ENCODE measurements around the gene ZNF169. TPM values are rescaled to one million over a fixed set of nuclear protein-coding genes. Genes with fewer than 3 reads are reported as not detected.

ZNF169 gene
- 1.9 TPM for polyA plus RNA-seq (2013, experiment 1 of 2)
- polyA plus RNA-seq (2013, experiment 2 of 2): 1.8 TPM

DNA sequence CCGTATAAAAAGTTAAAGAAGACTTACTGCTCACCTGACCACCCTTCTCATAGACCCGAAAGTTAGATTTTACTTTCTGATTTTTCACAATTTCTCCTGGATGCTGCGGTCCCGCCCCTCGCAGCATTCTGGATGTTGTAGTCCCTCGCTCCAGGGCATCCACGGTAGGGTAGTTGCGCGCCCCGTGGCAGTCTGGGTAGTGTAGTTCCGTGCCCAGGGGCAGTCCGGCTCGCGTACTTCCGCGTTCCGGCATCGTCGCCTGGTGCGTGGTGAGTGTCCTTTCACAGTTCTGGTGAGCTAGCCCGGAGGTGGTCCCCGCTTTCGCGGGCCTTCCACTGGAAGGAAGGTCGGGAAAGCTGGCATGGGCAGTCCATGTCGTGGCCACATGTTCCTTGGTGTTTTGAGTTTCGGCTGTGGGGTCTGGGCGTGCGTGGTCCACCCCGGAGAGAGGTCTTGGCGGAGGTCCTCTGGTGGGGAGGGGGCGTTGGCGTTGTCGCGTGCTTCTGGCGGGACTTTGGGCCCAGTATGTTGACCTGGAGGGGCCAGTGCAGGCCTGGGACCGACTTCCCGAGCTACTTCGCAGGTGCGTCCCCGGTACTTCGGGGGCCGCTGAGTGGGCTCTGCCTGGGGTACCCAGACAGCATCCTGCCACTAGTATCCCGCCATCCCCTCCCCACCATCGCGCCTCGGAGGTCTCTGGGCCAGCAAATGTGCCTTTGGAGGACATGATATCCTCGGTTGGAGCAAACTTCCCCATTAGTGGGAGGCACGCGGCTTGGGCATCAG, at the start of gene ZNF169:
Gene ZNF169 (plus strand): TSS at position 222 of the 786 bp plus-strand sequence. CDS start 19,515 bp downstream, outside the sequence.
- no peak within 1 kb of the TSS for H4K5ac ChIP-seq (ENCODE audit: low read length)

DNA sequence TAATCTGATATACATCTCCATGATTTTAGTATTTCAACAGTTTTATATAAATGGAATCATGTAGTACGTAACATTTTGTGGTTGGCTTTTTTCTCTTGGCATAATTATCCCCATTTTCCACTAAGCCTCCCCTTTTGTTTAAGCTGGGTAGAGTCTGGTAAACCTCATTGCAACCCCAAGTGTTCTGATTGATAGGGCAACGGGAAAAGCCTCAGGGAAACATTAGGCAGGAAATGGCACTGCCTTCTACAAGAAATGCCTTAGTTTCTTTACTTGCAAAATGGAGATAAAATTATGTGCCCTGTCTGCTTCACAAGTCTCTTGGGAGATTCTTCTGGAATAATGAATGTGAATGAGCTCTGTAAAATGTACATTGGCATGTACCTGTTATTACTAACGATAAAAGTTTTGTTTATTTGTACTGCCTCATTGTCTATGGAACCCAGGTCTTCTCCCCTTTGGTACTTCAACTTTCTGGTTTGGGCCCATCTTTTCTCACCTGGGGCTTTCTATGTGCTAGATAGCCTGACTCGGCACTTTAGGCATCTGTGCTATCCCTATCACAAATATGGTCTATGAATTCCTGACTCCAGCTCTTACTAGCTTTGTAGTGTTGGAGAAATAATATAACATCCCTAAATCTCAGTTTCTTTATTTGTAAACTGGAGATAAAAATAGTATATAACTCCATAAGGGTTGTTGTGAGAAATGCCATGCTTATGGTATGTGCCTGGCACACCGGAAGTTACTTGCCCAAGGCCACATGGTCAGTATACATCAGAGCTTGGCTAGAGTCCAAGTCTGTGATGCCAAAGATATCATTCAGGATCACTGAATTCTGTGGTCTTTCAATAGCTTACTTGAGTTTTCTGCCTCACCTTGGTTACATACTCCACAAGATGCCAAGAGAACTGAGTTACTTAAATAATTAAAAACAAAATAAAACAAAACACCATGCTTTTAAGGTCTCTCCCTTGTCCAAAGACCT, 48.2 kb upstream of the ZNF169 start:
- Histone ChIP-seq H3K27ac (ENCODE audit: low read depth, low read length) (no peak overlapping the region), H3K27me3 (ENCODE audit: insufficient read depth, low read length, poor library complexity) (no peaks in the 10 kb centered on the region), H3K4me2 (ENCODE audit: low read length) (no peak overlapping the region), H3K4ac (ENCODE audit: low read depth, low read length) (no peak overlapping the region), H4K8ac (ENCODE audit: low read depth, low read length) (no peak overlapping the region), H3K18ac (ENCODE audit: low read length) (no peak overlapping the region), H3K36me3 (ENCODE audit: control insufficient read depth, insufficient read depth, low read length) (no peaks in the 10 kb centered on the region), H4K5ac (ENCODE audit: low read length) (no peak overlapping the region), H2BK15ac (replicated peaks; ENCODE audit: low read depth) (no peak overlapping the region), H2BK5ac (ENCODE audit: low read length) (no peak overlapping the region), H3K4me1 (ENCODE audit: control insufficient read depth, low read depth, low read length) (peaks cover 2% of the 10 kb centered on the region), H3K23ac (ENCODE audit: low read length) (no peak overlapping the region), H3K4me3 (ENCODE audit: low read length) (no peak overlapping the region), H3K79me1 (ENCODE audit: low read length) (no peaks in the 10 kb centered on the region), H2BK120ac (ENCODE audit: low read depth, low read length) (no peak overlapping the region), H2AK5ac (ENCODE audit: low read length) (no peak overlapping the region), H3K9ac (ENCODE audit: low read length) (no peak overlapping the region), H3K56ac (ENCODE audit: low read length) (no peak overlapping the region), H3K79me2 (ENCODE audit: control insufficient read depth, insufficient read depth, low read length) (no peaks in the 10 kb centered on the region)
- no peak for DNase-seq
- no CpG with 5 or more reads among the region's 5 CpGs for WGBS (ENCODE audit: extremely low coverage, insufficient coverage, low lambda C conversion rate)

More for the DNA sequence above, at the start of gene ZNF169:
- no CpG with 5 or more reads among the region's 50 CpGs for WGBS (ENCODE audit: extremely low coverage, insufficient coverage, low lambda C conversion rate)
- Histone ChIP-seq H3K9ac (ENCODE audit: low read length) (peak within 1 kb of the TSS; percentile 85), H3K18ac (ENCODE audit: low read length) (peak within 1 kb of the TSS; percentile 53), H2BK5ac (ENCODE audit: low read length) (peak within 1 kb of the TSS; percentile 47), H2BK120ac (ENCODE audit: low read depth, low read length) (no peak within 1 kb of the TSS), H3K36me3 (ENCODE audit: control insufficient read depth, insufficient read depth, low read length) (no peaks in the 10 kb centered on the region), H2BK15ac (replicated peaks; ENCODE audit: low read depth) (no peak within 1 kb of the TSS), H3K4me3 (ENCODE audit: low read length) (peak within 1 kb of the TSS; percentile 83), H2AK5ac (ENCODE audit: low read length) (no peak within 1 kb of the TSS), H3K79me1 (ENCODE audit: low read length) (peaks cover 2% of the 10 kb centered on the region), H3K4me2 (ENCODE audit: low read length) (peak within 1 kb of the TSS; percentile 81), H3K4me1 (ENCODE audit: control insufficient read depth, low read depth, low read length) (no peaks in the 10 kb centered on the region), H3K27me3 (ENCODE audit: insufficient read depth, low read length, poor library complexity) (no peaks in the 10 kb centered on the region), H3K23ac (ENCODE audit: low read length) (no peak within 1 kb of the TSS), H3K27ac (ENCODE audit: low read depth, low read length) (no peak within 1 kb of the TSS), H3K56ac (ENCODE audit: low read length) (peak within 1 kb of the TSS; percentile 93), H3K4ac (ENCODE audit: low read depth, low read length) (no peak within 1 kb of the TSS), H4K8ac (ENCODE audit: low read depth, low read length) (no peak within 1 kb of the TSS), H3K79me2 (ENCODE audit: control insufficient read depth, insufficient read depth, low read length) (no peaks in the 10 kb centered on the region)
- DNase-seq: peak; percentile 95

- no peaks in the 10 kb centered on the region for H3K79me2 ChIP-seq (ENCODE audit: control insufficient read depth, insufficient read depth, low read length)
- no peaks in the 10 kb centered on the region for H3K79me1 ChIP-seq (ENCODE audit: low read length)
- H2BK5ac ChIP-seq (ENCODE audit: low read length): no peak overlapping the region
- WGBS (ENCODE audit: extremely low coverage, insufficient coverage, low lambda C conversion rate): no CpG with 5 or more reads among the region's 1 CpG
- no peak overlapping the region for H3K9ac ChIP-seq (ENCODE audit: low read length)
- H3K23ac ChIP-seq (ENCODE audit: low read length): no peak overlapping the region
- H3K4me2 ChIP-seq (ENCODE audit: low read length): no peak overlapping the region
- no peak overlapping the region for H2BK15ac ChIP-seq (replicated peaks; ENCODE audit: low read depth)
- H2BK120ac ChIP-seq (ENCODE audit: low read depth, low read length): no peak overlapping the region
- no peak overlapping the region for H3K4me3 ChIP-seq (ENCODE audit: low read length)
- no peak overlapping the region for H3K18ac ChIP-seq (ENCODE audit: low read length)
- no peak overlapping the region for H3K56ac ChIP-seq (ENCODE audit: low read length)
- no peak overlapping the region for H3K4ac ChIP-seq (ENCODE audit: low read depth, low read length)
- H2AK5ac ChIP-seq (ENCODE audit: low read length): no peak overlapping the region
- peak; percentile 63 for DNase-seq
- H3K27ac ChIP-seq (ENCODE audit: low read depth, low read length): no peak overlapping the region
- no peak overlapping the region for H4K5ac ChIP-seq (ENCODE audit: low read length)
- H3K27me3 ChIP-seq (ENCODE audit: insufficient read depth, low read length, poor library complexity): no peaks in the 10 kb centered on the region
- peaks cover 2% of the 10 kb centered on the region for H3K4me1 ChIP-seq (ENCODE audit: control insufficient read depth, low read depth, low read length)
- H4K8ac ChIP-seq (ENCODE audit: low read depth, low read length): no peak overlapping the region
- no peaks in the 10 kb centered on the region for H3K36me3 ChIP-seq (ENCODE audit: control insufficient read depth, insufficient read depth, low read length)
Measured at GRCh38 chr9:94212091-94212490, 47.0 kb upstream of the ZNF169 start.

DNA sequence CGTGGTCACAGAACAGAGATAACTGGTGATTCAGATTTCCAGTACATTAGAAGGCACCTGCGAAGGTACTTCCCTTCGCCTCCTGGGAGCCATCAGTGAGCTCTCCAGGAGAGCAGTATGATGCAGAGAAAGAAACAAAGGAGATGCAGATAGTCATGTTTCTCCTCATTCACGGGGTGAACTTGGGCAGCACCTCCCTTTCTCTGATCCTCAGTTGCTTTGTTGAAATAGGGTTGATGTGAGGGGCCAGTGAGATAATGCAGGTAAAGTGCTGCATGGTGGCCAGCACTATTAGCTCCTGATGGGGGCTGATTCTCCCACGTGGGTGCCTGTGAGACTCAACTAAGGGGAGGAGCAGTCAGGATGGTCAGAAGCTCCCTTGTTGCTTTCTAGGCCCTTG, 46.6 kb upstream of the ZNF169 start:
- Histone ChIP-seq H3K27me3 (ENCODE audit: insufficient read depth, low read length, poor library complexity) (no peaks in the 10 kb centered on the region), H3K79me2 (ENCODE audit: control insufficient read depth, insufficient read depth, low read length) (no peaks in the 10 kb centered on the region), H3K4me2 (ENCODE audit: low read length) (no peak overlapping the region), H4K8ac (ENCODE audit: low read depth, low read length) (no peak overlapping the region), H3K27ac (ENCODE audit: low read depth, low read length) (no peak overlapping the region), H3K56ac (ENCODE audit: low read length) (no peak overlapping the region), H2BK15ac (replicated peaks; ENCODE audit: low read depth) (no peak overlapping the region), H2AK5ac (ENCODE audit: low read length) (no peak overlapping the region), H3K18ac (ENCODE audit: low read length) (no peak overlapping the region), H2BK5ac (ENCODE audit: low read length) (no peak overlapping the region), H3K36me3 (ENCODE audit: control insufficient read depth, insufficient read depth, low read length) (no peaks in the 10 kb centered on the region), H3K4ac (ENCODE audit: low read depth, low read length) (no peak overlapping the region), H3K4me3 (ENCODE audit: low read length) (no peak overlapping the region), H3K4me1 (ENCODE audit: control insufficient read depth, low read depth, low read length) (peaks cover 2% of the 10 kb centered on the region), H3K9ac (ENCODE audit: low read length) (no peak overlapping the region), H3K79me1 (ENCODE audit: low read length) (no peaks in the 10 kb centered on the region), H3K23ac (ENCODE audit: low read length) (no peak overlapping the region), H2BK120ac (ENCODE audit: low read depth, low read length) (no peak overlapping the region), H4K5ac (ENCODE audit: low read length) (no peak overlapping the region)
- WGBS (ENCODE audit: extremely low coverage, insufficient coverage, low lambda C conversion rate): no CpG with 5 or more reads among the region's 5 CpGs
- peak; percentile 28 for DNase-seq

GRCh38 chr9:94213511-94214124, 45.5 kb upstream of the ZNF169 start:
- H3K23ac ChIP-seq (ENCODE audit: low read length): no peak overlapping the region
- no peak overlapping the region for H3K4ac ChIP-seq (ENCODE audit: low read depth, low read length)
- no peak overlapping the region for H2BK5ac ChIP-seq (ENCODE audit: low read length)
- no peak overlapping the region for H3K27ac ChIP-seq (ENCODE audit: low read depth, low read length)
- H3K4me3 ChIP-seq (ENCODE audit: low read length): no peak overlapping the region
- H3K56ac ChIP-seq (ENCODE audit: low read length): no peak overlapping the region
- no peak overlapping the region for H4K5ac ChIP-seq (ENCODE audit: low read length)
- no peak overlapping the region for H3K9ac ChIP-seq (ENCODE audit: low read length)
- H3K36me3 ChIP-seq (ENCODE audit: control insufficient read depth, insufficient read depth, low read length): no peaks in the 10 kb centered on the region
- no CpG with 5 or more reads among the region's 12 CpGs for WGBS (ENCODE audit: extremely low coverage, insufficient coverage, low lambda C conversion rate)
- H3K4me2 ChIP-seq (ENCODE audit: low read length): no peak overlapping the region
- no peak overlapping the region for H2AK5ac ChIP-seq (ENCODE audit: low read length)
- H3K18ac ChIP-seq (ENCODE audit: low read length): no peak overlapping the region
- H4K8ac ChIP-seq (ENCODE audit: low read depth, low read length): no peak overlapping the region
- no peak overlapping the region for H2BK15ac ChIP-seq (replicated peaks; ENCODE audit: low read depth)
- H2BK120ac ChIP-seq (ENCODE audit: low read depth, low read length): no peak overlapping the region
- H3K27me3 ChIP-seq (ENCODE audit: insufficient read depth, low read length, poor library complexity): no peaks in the 10 kb centered on the region
- no peaks in the 10 kb centered on the region for H3K79me2 ChIP-seq (ENCODE audit: control insufficient read depth, insufficient read depth, low read length)
- peak; percentile 86 for DNase-seq
- H3K4me1 ChIP-seq (ENCODE audit: control insufficient read depth, low read depth, low read length): peaks cover 2% of the 10 kb centered on the region
- no peaks in the 10 kb centered on the region for H3K79me1 ChIP-seq (ENCODE audit: low read length)

All from mesendoderm (in vitro differentiated cells).